Naive thymus-derived CD4-positive, alpha-beta T cell (primary cell): ENCODE results near the gene PCK2. TPM values are rescaled to one million over a fixed set of nuclear protein-coding genes. Genes with fewer than 3 reads are reported as not detected.

ENCODE experiments used
- ATAC-seq: fragments of 150-1000 bp; cut with Tn5 transposase; 2 replicates; pipeline ENCODE4 v1.10.0; 2021; ENCODE audit warnings: mild to moderate bottlenecking, moderate library complexity
- CTCF ChIA-PET: fragments of 350-600 bp; sonication (Branson Sonifier 250); formaldehyde crosslinking; loops from one replicate; lab custom pipeline; 2021; ENCODE audit warnings: antibody characterized with exemption; lab: Charles Lee
- POLR2A ChIA-PET: fragments of 350-600 bp; sonication (Branson Sonifier 250); formaldehyde crosslinking; loops from one replicate; lab custom pipeline; 2021; ENCODE audit warnings: antibody characterized with exemption, inconsistent platforms; lab: Charles Lee
- DNase-seq, 9 donors: peaks; one replicate each; pipeline versions ENCODE4 v3.0.0 to v3.0.0-alpha.2; 2020 to 2022; ENCODE audit warnings: mixed read lengths in 1 of 9
- H3K27ac ChIP-seq: one replicate; pipeline ENCODE4 v1.7.0; 2013; ENCODE audit warnings: mild to moderate bottlenecking, low read depth, low read length, moderate library complexity
- H3K27me3 ChIP-seq, 2 donors: one replicate each; pipeline ENCODE4 v1.7.0; 2013; ENCODE audit warnings: low read length in 2 of 2, mild to moderate bottlenecking in 2 of 2, moderate library complexity in 2 of 2; ENCODE audit not compliant: control insufficient read depth in 2 of 2, insufficient read depth in 2 of 2
- H3K36me3 ChIP-seq, 3 experiments: 1 replicate in 2 of 3; 2 replicates in 1 of 3; pipeline ENCODE4 v1.7.0; 2013; ENCODE audit warnings: low read length in 3 of 3, mild to moderate bottlenecking in 3 of 3, moderate library complexity in 1 of 3; ENCODE audit not compliant: insufficient read depth in 3 of 3, control insufficient read depth in 2 of 3
- H3K4me1 ChIP-seq, 2 donors: one replicate each; pipeline ENCODE4 v1.7.0; 2013; ENCODE audit warnings: low read length in 2 of 2, mild to moderate bottlenecking in 2 of 2, moderate library complexity in 1 of 2; ENCODE audit not compliant: control insufficient read depth in 2 of 2, insufficient read depth in 2 of 2
- H3K4me3 ChIP-seq: 2 replicates; pipeline ENCODE4 v1.7.0; 2013; ENCODE audit warnings: mild to moderate bottlenecking, low read length
- H3K9me3 ChIP-seq, 3 experiments: 1 replicate in 2 of 3; 2 replicates in 1 of 3; pipeline ENCODE4 v1.7.0; 2013; ENCODE audit warnings: low read length in 3 of 3; ENCODE audit not compliant: control insufficient read depth in 2 of 3
- H3K27ac Mint-ChIP-seq, 9 donors: one replicate each; pipeline ENCODE4 v1.8.0; 2020 to 2022; ENCODE audit warnings: mixed read lengths in 9 of 9, mild to moderate bottlenecking in 8 of 9, moderate library complexity in 5 of 9, inconsistent platforms in 2 of 9
- H3K27me3 Mint-ChIP-seq, 5 donors: one replicate each; pipeline ENCODE4 v1.8.0; 2021 to 2022; ENCODE audit warnings: mixed read lengths in 5 of 5, mild to moderate bottlenecking in 1 of 5
- H3K36me3 Mint-ChIP-seq, 5 donors: one replicate each; pipeline ENCODE4 v1.8.0; 2020 to 2022; ENCODE audit warnings: mixed read lengths in 5 of 5, mild to moderate bottlenecking in 3 of 5, inconsistent platforms in 1 of 5
- H3K4me1 Mint-ChIP-seq, 7 donors: one replicate each; pipeline ENCODE4 v1.8.0; 2020 to 2022; ENCODE audit warnings: mixed read lengths in 7 of 7, mild to moderate bottlenecking in 3 of 7, inconsistent platforms in 1 of 7
- H3K4me3 Mint-ChIP-seq, 10 donors: one replicate each; pipeline ENCODE4 v1.8.0; 2020 to 2022; ENCODE audit warnings: mild to moderate bottlenecking in 10 of 10, mixed read lengths in 10 of 10, moderate library complexity in 6 of 10, inconsistent platforms in 2 of 10
- H3K9me3 Mint-ChIP-seq, 11 donors: one replicate each; pipeline ENCODE4 v1.8.0; 2020 to 2022; ENCODE audit warnings: mixed read lengths in 11 of 11, mild to moderate bottlenecking in 4 of 11, inconsistent platforms in 1 of 11, moderate library complexity in 1 of 11
- intact Hi-C, 2 donors: fragments of 100-400 bp; cut with micrococcal nuclease; formaldehyde crosslinking; loops; one replicate each; pipeline ENCODE4 v1.15.1; 2023
- microRNA-seq: library from miRNA; unstranded; fragments of <30 nt; microRNA quantifications from one replicate; pipeline ENCODE4 v1.2.0, GENCODE V29; 2022; ENCODE audit warnings: borderline microRNAs expressed
- polyA plus RNA-seq, 2 donors: library from polyadenylated mRNA; unstranded; fragments of 300-500 nt; fragmentation: Illumina TruSeq; gene quantifications; one replicate each; pipeline ENCODE4 v1.2.3, GENCODE V29; 2021
- total RNA-seq, 6 experiments: library from RNA in 5 of 6; stranded (reverse) in 5 of 6; gene quantifications; 1 replicate in 5 of 6; 2 replicates in 1 of 6; pipeline ENCODE4 v1.2.3 and lab custom pipeline; 2021 to 2026

The PCK2 gene
- total and polyA plus RNA-seq, 7 experiments from 2014 or later, result 7.2 to 56.2 (median 14.4) TPM

GRCh38 chr14:24150993-24151392 is 56.9 kb downstream of the PCK2 start:
- DNase-seq (no peak), ATAC-seq (no peak)
- H3K4me1 Mint-ChIP-seq, result peaks cover 19 to 43% (median 32%) of the 10 kb centered on the region in 7 donors
- H3K4me3 Mint-ChIP-seq, result peak overlapping the region in 1 of 10 donors; percentile 56
- no peaks in the 10 kb centered on the region for H3K9me3 Mint-ChIP-seq
- Histone ChIP-seq H3K4me3 (no peak overlapping the region), H3K36me3 (peaks cover 21 to 62% (median 30%) of the 10 kb centered on the region in 3 experiments), H3K27me3 (no peaks in the 10 kb centered on the region), H3K27ac (no peak overlapping the region), H3K9me3 (no peaks in the 10 kb centered on the region), H3K4me1 (peaks cover 19 to 24% of the 10 kb centered on the region in 2 donors)
- intact Hi-C loops, result no loop called here
- peaks cover 0 to 50% (median 23%) of the 10 kb centered on the region in 5 donors for H3K36me3 Mint-ChIP-seq
- peak overlapping the region in 3 of 9 donors; percentile 22 to 52 (median 28) for H3K27ac Mint-ChIP-seq
- ChIA-PET POLR2A (interaction anchor here (0.5 to 11.1 kb wide), 9 partner anchors 10 to 119 kb away, joined by 3 to 139 read pairs (median 5); partner anchors contain the start of genes EMC9, IPO4, IRF9 and PSME1), CTCF (interaction anchor here (1.0 to 1.6 kb wide), 4 partner anchors 9 to 156 kb away, joined by 3 to 14 read pairs (median 5); no protein-coding TSS in a partner anchor)
- no peaks in the 10 kb centered on the region for H3K27me3 Mint-ChIP-seq

GRCh38 chr14:24151404-24152080 is 57.4 kb downstream of the PCK2 start:
- CTCF ChIA-PET, result interaction anchor here (1.1 to 1.6 kb wide), 3 partner anchors 9 to 156 kb away, joined by 4 to 14 read pairs (median 6); no protein-coding TSS in a partner anchor
- H3K4me1 Mint-ChIP-seq, result peaks cover 19 to 38% (median 29%) of the 10 kb centered on the region in 7 donors
- H3K4me1 ChIP-seq, result peaks cover 18 to 21% of the 10 kb centered on the region in 2 donors
- intact Hi-C loops, result no loop called here
- no peaks in the 10 kb centered on the region for H3K27me3 Mint-ChIP-seq
- H3K4me3 ChIP-seq, result no peak overlapping the region
- peaks cover 0 to 48% (median 24%) of the 10 kb centered on the region in 5 donors for H3K36me3 Mint-ChIP-seq
- H3K9me3 ChIP-seq, result no peaks in the 10 kb centered on the region
- ATAC-seq (no peak), DNase-seq (no peak)
- no peaks in the 10 kb centered on the region for H3K9me3 Mint-ChIP-seq
- H3K36me3 ChIP-seq, result peaks cover 21 to 67% (median 30%) of the 10 kb centered on the region in 3 experiments
- POLR2A ChIA-PET, result interaction anchor here (0.6 to 11.1 kb wide), 9 partner anchors 9 to 53 kb away, joined by 3 to 139 read pairs (median 3); partner anchors contain the start of genes EMC9, IPO4, IRF9 and PSME1
- no peak overlapping the region for H3K4me3 Mint-ChIP-seq
- H3K27me3 ChIP-seq, result no peaks in the 10 kb centered on the region
- H3K27ac Mint-ChIP-seq, result peak overlapping the region in 1 of 9 donors; percentile 22
- no peak overlapping the region for H3K27ac ChIP-seq

Small RNA genes within 50 kb of the gene (microRNA-seq; reads per million reads assigned to microRNA genes)
- not detected for gene MIR7703

Other genes starting within 250 kb of the PCK2 start
- 10 to 100 TPM in 4 of 5 experiments, 1 to 10 TPM in 1; 7.8 to 19.9 (median 17.5) TPM for gene DHRS4, start 140.5 kb upstream of the PCK2 start, total RNA-seq
- gene DHRS4, start 140.5 kb upstream of the PCK2 start, polyA plus RNA-seq, result 10 to 100 TPM; 30.1 to 31.8 TPM
- gene DHRS4L2, start 105.4 kb upstream of the PCK2 start, total RNA-seq, result 10 to 100 TPM; 11.0 to 25.7 (median 16.8) TPM
- 10 to 100 TPM; 11.7 to 21.0 TPM for gene DHRS4L2, start 105.4 kb upstream of the PCK2 start, polyA plus RNA-seq
- gene CARMIL3, start 42.3 kb upstream of the PCK2 start, total RNA-seq, result 1 to 10 TPM in 2 of 5 experiments, under 1 TPM in 3; 0.08 to 1.7 (median 0.27) TPM
- gene CARMIL3, start 42.3 kb upstream of the PCK2 start, polyA plus RNA-seq, result not detected
- under 1 TPM in 1 of 5 experiments, not detected in 4; 0.12 TPM for gene CPNE6, start 22.7 kb upstream of the PCK2 start, total RNA-seq
- gene CPNE6, start 22.7 kb upstream of the PCK2 start, polyA plus RNA-seq, result not detected
- gene DCAF11, start 20.5 kb downstream of the PCK2 start, total RNA-seq, result 10 to 100 TPM; 71.9 to 90.1 (median 83.3) TPM
- gene DCAF11, start 20.5 kb downstream of the PCK2 start, polyA plus RNA-seq, result 10 to 100 TPM; 69.1 to 97.0 TPM
- gene NRL, start 20.6 kb downstream of the PCK2 start, total RNA-seq, result 1 to 10 TPM; 2.1 to 4.5 (median 3.8) TPM
- 1 to 10 TPM; 2.2 to 2.6 TPM for gene NRL, start 20.6 kb downstream of the PCK2 start, polyA plus RNA-seq
- 1 to 10 TPM; 1.8 to 4.3 (median 2.0) TPM for gene FITM1, start 36.3 kb downstream of the PCK2 start, total RNA-seq
- 1 to 10 TPM in 1 of 2 donors, under 1 TPM in 1; 0.48 to 1.2 TPM for gene FITM1, start 36.3 kb downstream of the PCK2 start, polyA plus RNA-seq
- 100 to 1,000 TPM; 189 to 583 (median 202) TPM for gene PSME1, start 41.9 kb downstream of the PCK2 start, total RNA-seq
- gene PSME1, start 41.9 kb downstream of the PCK2 start, polyA plus RNA-seq, result 100 to 1,000 TPM; 698 to 703 TPM
- 10 to 100 TPM in 4 of 5 experiments, 1 to 10 TPM in 1; 9.0 to 25.5 (median 22.3) TPM for gene EMC9, start 47.3 kb downstream of the PCK2 start, total RNA-seq
- gene EMC9, start 47.3 kb downstream of the PCK2 start, polyA plus RNA-seq, result 10 to 100 TPM in 1 of 2 donors, 1 to 10 TPM in 1; 9.6 to 12.4 TPM
- gene PSME2, start 52.3 kb downstream of the PCK2 start, total RNA-seq, result 100 to 1,000 TPM; 120 to 777 (median 143) TPM
- 100 to 1,000 TPM; 402 to 435 TPM for gene PSME2, start 52.3 kb downstream of the PCK2 start, polyA plus RNA-seq
- 100 to 1,000 TPM in 1 of 5 experiments, 10 to 100 TPM in 4; 64.0 to 151 (median 95.4) TPM for gene RNF31, start 53.2 kb downstream of the PCK2 start, total RNA-seq
- gene RNF31, start 53.2 kb downstream of the PCK2 start, polyA plus RNA-seq, result 10 to 100 TPM; 40.9 to 48.1 TPM
- 100 to 1,000 TPM; 133 to 337 (median 189) TPM for gene IRF9, start 67.0 kb downstream of the PCK2 start, total RNA-seq
- gene IRF9, start 67.0 kb downstream of the PCK2 start, polyA plus RNA-seq, result 100 to 1,000 TPM in 1 of 2 donors, 10 to 100 TPM in 1; 73.3 to 110 TPM
- 10 to 100 TPM; 20.3 to 80.5 (median 68.6) TPM for gene REC8, start 77.8 kb downstream of the PCK2 start, total RNA-seq
- 10 to 100 TPM in 1 of 2 donors, 1 to 10 TPM in 1; 4.4 to 10.7 TPM for gene REC8, start 77.8 kb downstream of the PCK2 start, polyA plus RNA-seq
- gene IPO4, start 94.5 kb downstream of the PCK2 start, total RNA-seq, result 10 to 100 TPM; 21.5 to 45.2 (median 42.2) TPM
- gene IPO4, start 94.5 kb downstream of the PCK2 start, polyA plus RNA-seq, result 10 to 100 TPM; 17.5 to 36.2 TPM
- gene TM9SF1, start 101.1 kb downstream of the PCK2 start, total RNA-seq, result 10 to 100 TPM; 16.2 to 40.5 (median 19.2) TPM
- 10 to 100 TPM; 32.1 to 34.4 TPM for gene TM9SF1, start 101.1 kb downstream of the PCK2 start, polyA plus RNA-seq
- gene TSSK4, start 111.4 kb downstream of the PCK2 start, total RNA-seq, result 1 to 10 TPM in 2 of 5 experiments, under 1 TPM in 2, not detected in 1; 0.22 to 1.9 (median 1.1) TPM
- 1 to 10 TPM; 1.0 to 1.4 TPM for gene TSSK4, start 111.4 kb downstream of the PCK2 start, polyA plus RNA-seq
- gene CHMP4A, start 119.2 kb downstream of the PCK2 start, total RNA-seq, result 100 to 1,000 TPM in 1 of 5 experiments, 10 to 100 TPM in 4; 79.1 to 101 (median 85.7) TPM
- 100 to 1,000 TPM; 121 to 140 TPM for gene CHMP4A, start 119.2 kb downstream of the PCK2 start, polyA plus RNA-seq
- 10 to 100 TPM in 3 of 5 experiments, 1 to 10 TPM in 2; 5.5 to 18.5 (median 14.2) TPM for gene MDP1, start 121.8 kb downstream of the PCK2 start, total RNA-seq
- gene MDP1, start 121.8 kb downstream of the PCK2 start, polyA plus RNA-seq, result 10 to 100 TPM; 33.1 to 36.4 TPM
- 100 to 1,000 TPM in 3 of 5 experiments, 10 to 100 TPM in 2; 73.5 to 175 (median 106) TPM for gene NEDD8, start 138.1 kb downstream of the PCK2 start, total RNA-seq
- 100 to 1,000 TPM; 254 to 340 TPM for gene NEDD8, start 138.1 kb downstream of the PCK2 start, polyA plus RNA-seq
- gene GMPR2, start 138.6 kb downstream of the PCK2 start, total RNA-seq, result 10 to 100 TPM; 38.2 to 91.6 (median 69.5) TPM
- 100 to 1,000 TPM in 1 of 2 donors, 10 to 100 TPM in 1; 99.9 to 107 TPM for gene GMPR2, start 138.6 kb downstream of the PCK2 start, polyA plus RNA-seq
- 100 to 1,000 TPM; 133 to 150 (median 139) TPM for gene TINF2, start 148.3 kb downstream of the PCK2 start, total RNA-seq
- gene TINF2, start 148.3 kb downstream of the PCK2 start, polyA plus RNA-seq, result 100 to 1,000 TPM; 143 to 186 TPM
- gene TGM1, start 168.9 kb downstream of the PCK2 start, total RNA-seq, result 10 to 100 TPM in 1 of 5 experiments, 1 to 10 TPM in 4; 4.8 to 12.9 (median 7.1) TPM
- not detected for gene TGM1, start 168.9 kb downstream of the PCK2 start, polyA plus RNA-seq
- gene RABGGTA, start 177.3 kb downstream of the PCK2 start, total RNA-seq, result 10 to 100 TPM; 49.7 to 76.5 (median 55.5) TPM
- gene RABGGTA, start 177.3 kb downstream of the PCK2 start, polyA plus RNA-seq, result 10 to 100 TPM; 17.9 to 36.3 TPM
- 10 to 100 TPM; 25.2 to 37.0 (median 33.3) TPM for gene DHRS1, start 205.5 kb downstream of the PCK2 start, total RNA-seq
- 10 to 100 TPM; 21.3 to 38.4 TPM for gene DHRS1, start 205.5 kb downstream of the PCK2 start, polyA plus RNA-seq
- gene NOP9, start 205.5 kb downstream of the PCK2 start, total RNA-seq, result 10 to 100 TPM; 22.7 to 39.5 (median 29.8) TPM
- gene NOP9, start 205.5 kb downstream of the PCK2 start, polyA plus RNA-seq, result 1 to 10 TPM; 1.7 to 1.8 TPM
- gene CIDEB, start 213.7 kb downstream of the PCK2 start, total RNA-seq, result 10 to 100 TPM; 16.4 to 31.5 (median 22.7) TPM
- 10 to 100 TPM; 18.7 to 19.3 TPM for gene CIDEB, start 213.7 kb downstream of the PCK2 start, polyA plus RNA-seq
- 10 to 100 TPM; 13.9 to 26.8 (median 17.5) TPM for gene LTB4R2, start 215.8 kb downstream of the PCK2 start, total RNA-seq
- gene LTB4R2, start 215.8 kb downstream of the PCK2 start, polyA plus RNA-seq, result 1 to 10 TPM; 2.1 to 2.7 TPM
- 10 to 100 TPM; 14.1 to 28.8 (median 26.3) TPM for gene LTB4R, start 217.2 kb downstream of the PCK2 start, total RNA-seq
- 1 to 10 TPM; 9.1 to 9.4 TPM for gene LTB4R, start 217.2 kb downstream of the PCK2 start, polyA plus RNA-seq
- 10 to 100 TPM in 1 of 5 experiments, 1 to 10 TPM in 4; 4.6 to 10.2 (median 6.1) TPM for gene ADCY4, start 240.8 kb downstream of the PCK2 start, total RNA-seq
- under 1 TPM in 1 of 2 donors, not detected in 1; 0.25 TPM for gene ADCY4, start 240.8 kb downstream of the PCK2 start, polyA plus RNA-seq
- gene RIPK3, start 245.7 kb downstream of the PCK2 start, total RNA-seq, result 10 to 100 TPM; 19.9 to 47.5 (median 36.8) TPM
- gene RIPK3, start 245.7 kb downstream of the PCK2 start, polyA plus RNA-seq, result 10 to 100 TPM in 1 of 2 donors, 1 to 10 TPM in 1; 8.2 to 11.7 TPM